PFSK-1 (cell line): ENCODE measurements around the gene LAS1L.

Experiments
- FOXP2 ChIP-seq: optimal IDR thresholded peaks from 2 replicates; pipeline ENCODE3; 2011; ENCODE audit warnings: borderline replicate concordance, control low read depth, inconsistent platforms; ENCODE audit not compliant: insufficient read depth; ENCODE audit errors: extremely low read length, extremely low read depth
- POLR2AphosphoS5 ChIP-seq: IDR thresholded peaks from 2 replicates; pipeline ENCODE4 v1.6.1; 2012; ENCODE audit warnings: low read depth, mild to moderate bottlenecking, control low read depth, low read length, moderate library complexity
- TAF1 ChIP-seq: IDR thresholded peaks from 2 replicates; pipeline ENCODE4 v1.6.1; 2012; ENCODE audit warnings: low read length, control low read depth, borderline replicate concordance; ENCODE audit not compliant: insufficient read depth
- TF ChIP-seq, protein P1 (sequence below), 2 experiments: IDR thresholded peaks; 2 replicates each; pipeline versions ENCODE4 v1.6.1 to v1.8.0; 2011 to 2012; ENCODE audit warnings: low read depth in 2 of 2, low read length in 2 of 2, control low read depth in 1 of 2, inconsistent platforms in 1 of 2, mild to moderate bottlenecking in 1 of 2, moderate library complexity in 1 of 2; ENCODE audit not compliant: insufficient read depth in 1 of 2

GRCh38 chrX:65536291-65536690 lies 1.7 kb upstream of the LAS1L start:
- TF ChIP-seq POLR2AphosphoS5, result no peak
- TF ChIP-seq, protein P1, sequence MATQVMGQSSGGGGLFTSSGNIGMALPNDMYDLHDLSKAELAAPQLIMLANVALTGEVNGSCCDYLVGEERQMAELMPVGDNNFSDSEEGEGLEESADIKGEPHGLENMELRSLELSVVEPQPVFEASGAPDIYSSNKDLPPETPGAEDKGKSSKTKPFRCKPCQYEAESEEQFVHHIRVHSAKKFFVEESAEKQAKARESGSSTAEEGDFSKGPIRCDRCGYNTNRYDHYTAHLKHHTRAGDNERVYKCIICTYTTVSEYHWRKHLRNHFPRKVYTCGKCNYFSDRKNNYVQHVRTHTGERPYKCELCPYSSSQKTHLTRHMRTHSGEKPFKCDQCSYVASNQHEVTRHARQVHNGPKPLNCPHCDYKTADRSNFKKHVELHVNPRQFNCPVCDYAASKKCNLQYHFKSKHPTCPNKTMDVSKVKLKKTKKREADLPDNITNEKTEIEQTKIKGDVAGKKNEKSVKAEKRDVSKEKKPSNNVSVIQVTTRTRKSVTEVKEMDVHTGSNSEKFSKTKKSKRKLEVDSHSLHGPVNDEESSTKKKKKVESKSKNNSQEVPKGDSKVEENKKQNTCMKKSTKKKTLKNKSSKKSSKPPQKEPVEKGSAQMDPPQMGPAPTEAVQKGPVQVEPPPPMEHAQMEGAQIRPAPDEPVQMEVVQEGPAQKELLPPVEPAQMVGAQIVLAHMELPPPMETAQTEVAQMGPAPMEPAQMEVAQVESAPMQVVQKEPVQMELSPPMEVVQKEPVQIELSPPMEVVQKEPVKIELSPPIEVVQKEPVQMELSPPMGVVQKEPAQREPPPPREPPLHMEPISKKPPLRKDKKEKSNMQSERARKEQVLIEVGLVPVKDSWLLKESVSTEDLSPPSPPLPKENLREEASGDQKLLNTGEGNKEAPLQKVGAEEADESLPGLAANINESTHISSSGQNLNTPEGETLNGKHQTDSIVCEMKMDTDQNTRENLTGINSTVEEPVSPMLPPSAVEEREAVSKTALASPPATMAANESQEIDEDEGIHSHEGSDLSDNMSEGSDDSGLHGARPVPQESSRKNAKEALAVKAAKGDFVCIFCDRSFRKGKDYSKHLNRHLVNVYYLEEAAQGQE (IDR thresholded peaks at IDR 0.05; ENCODE audit: insufficient read depth in 1 of 2, low read depth in 2 of 2, low read length in 2 of 2), result no peak
- no peak for TF ChIP-seq TAF1
- TF ChIP-seq FOXP2, result no peak
